Gastrocnemius medialis (tissue), 4 donors: ENCODE measurements around the gene IRF3.

Source experiments
- POLR2A ChIP-seq, 2 donors: fragments of 450-650 bp; IDR thresholded peaks; one replicate each; pipeline ENCODE4 v1.6.1; 2017; ENCODE audit warnings: antibody characterized with exemption in 2 of 2, mild to moderate bottlenecking in 2 of 2, moderate library complexity in 2 of 2
- TF ChIP-seq, protein P1 (sequence below), 5 experiments: fragments of 450-650 bp in 3 of 5; fragments of 200-600 bp in 2 of 5; sonication (generic) in 2 of 5; IDR thresholded peaks in 4 of 5; conservative IDR thresholded peaks in 1 of 5; 1 replicate in 4 of 5; 2 replicates in 1 of 5; pipeline ENCODE4 v1.5.1; 2016 to 2019; ENCODE audit warnings: antibody characterized with exemption in 5 of 5, mild to moderate bottlenecking in 3 of 5, moderate library complexity in 3 of 5

DNA sequence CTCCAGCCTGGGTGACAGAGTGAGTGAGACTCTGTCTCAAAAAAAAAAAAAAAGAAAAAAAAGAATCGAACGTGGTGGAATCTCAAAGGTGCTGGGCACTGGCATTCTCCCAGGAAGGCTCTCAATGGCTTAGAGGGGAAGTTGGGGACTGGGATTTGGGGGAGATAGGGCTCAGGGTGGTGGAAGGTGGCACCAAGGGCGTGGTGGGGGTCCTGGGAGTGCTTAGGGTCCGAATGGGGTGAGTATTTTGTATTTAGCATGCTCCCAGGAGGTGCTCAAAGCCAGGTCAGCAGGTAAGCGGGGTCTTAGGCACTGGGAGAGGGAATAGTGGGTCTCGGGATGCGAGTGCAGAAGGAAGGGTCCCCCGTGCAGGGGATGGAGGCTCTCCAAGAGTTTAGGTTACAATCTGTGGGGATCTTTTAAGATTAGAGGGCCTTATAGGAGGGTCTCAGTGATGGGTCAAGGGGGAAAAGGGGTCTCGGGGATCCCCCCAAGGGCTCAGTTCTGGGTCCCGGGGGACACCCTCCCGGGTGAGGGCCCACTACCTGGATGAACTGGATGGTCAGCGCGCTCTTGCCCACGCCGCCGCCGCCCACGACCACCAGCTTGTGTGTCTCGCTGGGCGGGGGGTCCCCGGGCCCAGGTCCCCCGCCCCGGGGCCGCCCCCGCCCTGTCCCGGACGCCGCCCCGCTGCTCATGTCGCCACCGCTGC lies 26.1 kb downstream of the IRF3 start:
- TF ChIP-seq, protein P1, sequence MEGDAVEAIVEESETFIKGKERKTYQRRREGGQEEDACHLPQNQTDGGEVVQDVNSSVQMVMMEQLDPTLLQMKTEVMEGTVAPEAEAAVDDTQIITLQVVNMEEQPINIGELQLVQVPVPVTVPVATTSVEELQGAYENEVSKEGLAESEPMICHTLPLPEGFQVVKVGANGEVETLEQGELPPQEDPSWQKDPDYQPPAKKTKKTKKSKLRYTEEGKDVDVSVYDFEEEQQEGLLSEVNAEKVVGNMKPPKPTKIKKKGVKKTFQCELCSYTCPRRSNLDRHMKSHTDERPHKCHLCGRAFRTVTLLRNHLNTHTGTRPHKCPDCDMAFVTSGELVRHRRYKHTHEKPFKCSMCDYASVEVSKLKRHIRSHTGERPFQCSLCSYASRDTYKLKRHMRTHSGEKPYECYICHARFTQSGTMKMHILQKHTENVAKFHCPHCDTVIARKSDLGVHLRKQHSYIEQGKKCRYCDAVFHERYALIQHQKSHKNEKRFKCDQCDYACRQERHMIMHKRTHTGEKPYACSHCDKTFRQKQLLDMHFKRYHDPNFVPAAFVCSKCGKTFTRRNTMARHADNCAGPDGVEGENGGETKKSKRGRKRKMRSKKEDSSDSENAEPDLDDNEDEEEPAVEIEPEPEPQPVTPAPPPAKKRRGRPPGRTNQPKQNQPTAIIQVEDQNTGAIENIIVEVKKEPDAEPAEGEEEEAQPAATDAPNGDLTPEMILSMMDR (IDR thresholded peaks at IDR 0.05 in 4 of 5, conservative IDR thresholded peaks at IDR 0.05 in 1 of 5): no peak
- peak in 1 of 2 donors; percentile 2 for TF ChIP-seq POLR2A (IDR thresholded peaks at IDR 0.05)
